ENCODE results near the gene DYRK4.
"Not testable (repeated sequence)": the region's sequence is repeated elsewhere in the genome, so short reads cannot be mapped to it uniquely, and the experiment has no call there.

The DYRK4 gene, protein sequence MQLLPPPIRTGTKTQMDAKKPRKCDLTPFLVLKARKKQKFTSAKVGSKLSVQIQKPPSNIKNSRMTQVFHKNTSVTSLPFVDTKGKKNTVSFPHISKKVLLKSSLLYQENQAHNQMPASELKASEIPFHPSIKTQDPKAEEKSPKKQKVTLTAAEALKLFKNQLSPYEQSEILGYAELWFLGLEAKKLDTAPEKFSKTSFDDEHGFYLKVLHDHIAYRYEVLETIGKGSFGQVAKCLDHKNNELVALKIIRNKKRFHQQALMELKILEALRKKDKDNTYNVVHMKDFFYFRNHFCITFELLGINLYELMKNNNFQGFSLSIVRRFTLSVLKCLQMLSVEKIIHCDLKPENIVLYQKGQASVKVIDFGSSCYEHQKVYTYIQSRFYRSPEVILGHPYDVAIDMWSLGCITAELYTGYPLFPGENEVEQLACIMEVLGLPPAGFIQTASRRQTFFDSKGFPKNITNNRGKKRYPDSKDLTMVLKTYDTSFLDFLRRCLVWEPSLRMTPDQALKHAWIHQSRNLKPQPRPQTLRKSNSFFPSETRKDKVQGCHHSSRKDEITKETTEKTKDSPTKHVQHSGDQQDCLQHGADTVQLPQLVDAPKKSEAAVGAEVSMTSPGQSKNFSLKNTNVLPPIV

GRCh38 chr12:4562034-4562657 lies at the start of gene DYRK4:
TSS of gene DYRK4 (plus strand) at chr12:4562208. CDS start at chr12:4562246, 38 bp downstream.
- DNase-seq: no peak

DNA sequence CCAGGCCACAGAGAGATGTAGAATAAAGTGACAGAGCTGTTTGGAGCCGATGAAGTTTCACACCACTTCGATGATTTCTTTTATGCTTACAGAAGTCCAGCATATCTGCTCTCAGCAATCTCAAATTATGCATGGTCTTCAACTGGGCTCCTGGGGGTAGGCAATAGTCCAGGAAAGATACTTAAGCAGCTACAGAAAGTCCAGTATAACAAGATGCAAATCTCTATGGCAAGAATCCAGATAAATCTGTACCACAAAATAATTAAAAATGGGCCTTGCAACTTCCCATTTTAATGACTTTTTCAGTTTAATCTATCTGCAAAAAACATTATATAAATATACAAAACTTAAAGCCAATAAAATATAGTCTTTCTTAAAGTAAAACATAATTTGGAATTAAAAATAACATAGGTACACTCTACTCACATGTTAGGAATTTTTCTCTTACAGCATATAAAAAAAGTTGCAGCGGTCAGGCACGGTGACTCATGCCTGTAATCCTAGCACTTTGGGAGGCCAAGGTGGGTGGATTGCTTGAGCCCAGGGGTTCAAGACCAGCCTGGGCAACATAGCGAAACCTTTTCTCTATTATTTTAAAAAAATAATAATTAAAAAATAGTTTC lies 43.8 kb upstream of the DYRK4 start:
- DNase-seq: no peak

GRCh38 chr12:4523443-4523842 lies 38.6 kb upstream of the DYRK4 start:
- not testable (repeated sequence) for DNase-seq

GRCh38 chr12:4526923-4527546 lies 35.0 kb upstream of the DYRK4 start:
- DNase-seq: no peak

DNA sequence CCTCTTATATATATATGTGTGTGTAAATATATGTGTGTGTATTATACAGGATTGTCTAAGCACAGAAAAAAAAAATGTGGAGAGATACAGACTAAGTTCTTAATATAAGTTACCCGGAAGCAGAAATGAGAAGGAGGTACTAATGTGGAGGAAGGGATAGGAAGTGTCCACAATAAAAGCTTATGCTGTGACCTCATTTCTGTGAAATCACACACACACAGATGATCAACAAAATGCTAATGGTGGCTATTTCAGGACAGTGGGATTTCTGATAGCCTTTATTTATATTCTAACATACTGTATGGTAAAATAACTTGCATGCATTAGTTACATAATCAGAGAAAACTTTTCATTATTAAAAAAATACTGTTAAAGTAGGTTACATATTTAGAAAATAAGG lies 31.8 kb upstream of the DYRK4 start:
- DNase-seq: no peak

DNA sequence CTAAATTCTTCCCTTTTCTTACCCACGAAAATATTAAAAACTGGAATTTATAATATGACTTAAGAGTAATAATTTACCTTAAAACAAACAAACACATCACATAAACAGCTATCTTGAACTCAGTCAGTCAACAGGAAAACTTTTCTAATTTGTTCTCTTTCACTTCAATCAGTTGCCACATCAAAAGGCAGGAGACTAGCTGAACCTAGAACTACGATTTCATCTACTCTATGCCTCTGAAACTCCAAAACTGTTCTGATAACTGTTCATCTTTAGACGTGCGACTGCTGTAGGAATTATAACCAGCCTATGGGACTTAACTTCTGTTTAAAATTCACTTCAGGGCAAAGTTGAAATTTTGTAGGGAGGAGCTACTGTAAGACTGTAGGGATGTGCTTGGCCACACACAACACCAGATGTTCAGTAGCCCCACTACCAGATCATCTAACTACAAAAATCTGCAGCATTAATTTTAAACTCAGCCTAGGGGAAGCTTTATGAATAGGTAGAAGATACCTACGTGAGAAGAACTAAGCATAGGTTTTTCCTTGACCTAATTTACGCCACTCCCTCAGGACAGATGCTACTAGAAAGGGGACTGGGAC lies 30.9 kb upstream of the DYRK4 start:
- no peak for DNase-seq

DNA sequence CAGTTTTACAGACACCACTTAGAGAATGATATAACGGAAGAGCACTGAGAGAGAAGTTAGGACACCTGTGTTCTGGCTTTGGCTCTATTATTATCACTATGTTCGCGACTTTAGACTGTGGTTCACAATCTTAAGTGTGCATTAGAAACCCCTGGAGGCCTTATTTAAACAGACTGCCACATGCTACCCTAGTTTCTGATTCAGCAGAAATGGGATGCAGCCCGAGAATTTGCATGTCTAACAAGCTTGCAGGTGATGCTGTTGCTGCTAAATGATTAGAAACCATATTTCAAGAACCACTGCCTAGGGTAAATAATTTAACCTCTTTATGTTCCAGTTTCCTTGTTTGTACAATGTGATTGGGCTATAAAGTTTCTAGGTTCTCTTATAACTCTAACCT lies 26.9 kb upstream of the DYRK4 start:
- DNase-seq: no peak

DNA sequence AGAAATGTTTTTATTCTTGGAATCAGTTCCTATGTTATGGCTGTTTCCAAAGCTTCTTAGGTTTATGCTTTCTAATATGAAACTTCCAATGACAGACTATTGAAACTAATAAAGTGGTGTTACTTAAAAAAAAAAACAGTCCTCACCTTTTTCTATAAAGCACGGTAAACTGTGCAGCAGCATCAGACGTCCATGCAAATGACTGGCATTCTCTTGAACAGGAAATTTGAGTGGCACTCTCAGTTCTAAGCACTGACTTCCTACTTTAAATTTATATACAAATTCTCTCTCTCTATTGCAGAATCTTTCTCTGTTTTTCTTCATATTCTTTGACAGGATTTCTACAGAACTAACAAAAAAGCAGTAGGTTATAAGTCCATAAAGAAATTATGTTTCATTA lies 26.1 kb upstream of the DYRK4 start:
- no peak for DNase-seq

DNA sequence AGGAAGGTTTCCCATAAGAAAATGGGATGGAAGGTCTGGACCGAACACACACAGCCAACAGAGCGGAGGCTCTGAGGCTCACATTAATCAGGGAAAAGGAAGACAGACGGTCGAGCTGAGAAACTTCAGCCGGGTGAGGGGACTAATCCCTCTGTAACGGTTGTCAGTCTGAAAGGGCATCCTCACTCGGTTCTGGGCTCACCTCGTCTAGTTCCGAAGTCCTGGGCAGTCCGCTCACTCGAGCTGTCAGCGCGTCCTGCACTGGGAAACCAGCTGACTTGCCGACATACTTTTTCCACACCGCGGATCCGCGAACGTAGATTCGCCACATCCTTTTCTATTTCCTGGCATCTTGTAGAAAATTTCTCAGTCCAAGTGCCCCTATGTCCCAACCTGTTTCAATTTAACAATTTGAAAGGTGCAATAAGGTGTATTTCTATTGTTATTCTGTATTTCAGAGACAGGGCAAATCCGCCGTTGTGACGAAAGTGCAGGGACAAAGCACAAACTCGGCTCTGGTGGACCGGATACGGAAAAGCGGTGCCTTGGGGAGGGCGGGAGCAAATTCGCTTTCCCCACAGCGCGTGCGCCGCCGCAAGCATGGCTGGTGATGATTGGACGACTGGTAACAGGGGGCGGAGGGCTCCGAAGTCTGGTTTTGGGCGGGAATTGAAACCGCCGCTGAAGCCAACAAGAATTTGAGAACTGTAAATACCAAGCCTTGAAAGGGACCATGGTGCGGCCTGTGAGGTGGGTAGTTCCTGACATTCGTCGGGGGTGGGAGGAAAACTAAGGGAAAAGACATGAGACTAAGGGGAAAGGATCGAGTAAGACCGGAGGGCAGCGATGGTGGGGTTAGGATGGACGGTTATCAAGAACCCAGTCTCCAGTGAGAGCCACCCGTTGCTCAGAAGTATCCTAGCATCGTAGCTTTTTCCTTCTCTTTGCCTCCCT lies 23.5 kb upstream of the DYRK4 start, which contains the start of gene RAD51AP1:
TSS of gene RAD51AP1 (plus strand) at position 684 of the 954 bp plus-strand sequence. CDS start at position 734, 50 bp downstream.
- peak; percentile 87 for DNase-seq

- DNase-seq: no peak
Measured at GRCh38 chr12:4539167-4539870, 22.7 kb upstream of the DYRK4 start.

DNA sequence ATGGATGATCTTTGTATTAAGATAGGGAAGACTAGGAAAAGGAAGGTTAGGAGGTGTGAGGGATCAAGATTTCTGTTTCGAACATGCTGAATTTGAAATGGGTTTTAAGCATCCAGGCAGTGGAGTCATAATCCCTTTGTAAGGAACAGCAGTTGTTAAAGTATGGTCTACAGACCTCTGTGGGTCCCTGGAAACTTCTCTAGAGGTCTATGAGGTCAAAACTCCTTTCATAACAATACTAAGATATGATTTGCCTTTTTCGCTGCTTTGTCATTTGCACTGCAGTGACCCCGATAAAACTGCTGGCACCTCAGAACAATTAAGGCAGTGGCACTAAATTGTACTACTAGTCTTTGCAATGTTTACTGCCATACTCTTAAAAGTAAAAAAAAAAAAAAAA lies 21.8 kb upstream of the DYRK4 start:
- no peak for DNase-seq

DNA sequence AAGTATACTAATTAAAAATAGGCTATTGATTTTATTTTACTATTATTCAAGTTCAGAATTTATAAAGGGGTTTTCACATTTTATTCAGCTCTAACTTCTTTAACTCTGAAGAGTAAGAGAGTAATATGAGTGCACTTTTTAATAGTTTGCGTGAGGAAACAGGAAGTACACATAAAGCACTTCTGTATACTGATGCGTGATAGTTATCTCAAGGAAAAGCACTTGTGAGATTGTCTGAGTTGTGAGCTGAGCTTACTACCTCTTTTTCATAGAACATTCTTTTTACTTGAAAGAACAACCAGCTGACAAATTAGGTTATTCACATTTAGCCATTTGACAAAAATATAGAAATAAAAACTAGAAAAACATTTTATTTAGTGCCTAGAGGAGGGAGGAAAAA lies 21.4 kb upstream of the DYRK4 start:
- DNase-seq: no peak

- DNase-seq: no peak
Measured at GRCh38 chr12:4545195-4545594, 16.8 kb upstream of the DYRK4 start.

- DNase-seq: no peak
Measured at GRCh38 chr12:4552191-4552590, 9.8 kb upstream of the DYRK4 start.

GRCh38 chr12:4553943-4554342 lies 8.1 kb upstream of the DYRK4 start:
- no peak for DNase-seq

DNA sequence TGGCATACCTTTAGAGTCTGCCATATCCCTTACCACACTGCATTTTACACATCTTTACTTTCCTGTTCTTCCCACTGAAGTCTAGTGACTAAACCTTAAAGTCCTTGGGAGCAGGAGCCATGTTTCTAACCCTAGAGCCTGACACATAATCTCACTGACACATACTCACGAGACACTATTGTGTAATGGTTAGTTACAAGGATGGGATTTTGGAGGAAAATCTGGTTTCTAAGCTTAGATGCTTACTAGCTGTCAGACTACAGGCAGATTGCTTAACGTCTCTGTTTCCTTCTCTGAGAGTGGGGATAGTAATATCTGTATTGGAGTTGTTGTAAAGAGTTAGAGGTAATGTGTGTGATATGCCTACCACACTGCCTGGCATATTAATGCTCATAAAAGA lies 6.2 kb upstream of the DYRK4 start:
- DNase-seq: no peak

GRCh38 chr12:4556735-4557530 lies 5.1 kb upstream of the DYRK4 start:
- no peak for DNase-seq

GRCh38 chr12:4557586-4557985 lies 4.4 kb upstream of the DYRK4 start:
- DNase-seq: no peak

GRCh38 chr12:4558171-4558570 lies 3.8 kb upstream of the DYRK4 start:
- no peak for DNase-seq

DNA sequence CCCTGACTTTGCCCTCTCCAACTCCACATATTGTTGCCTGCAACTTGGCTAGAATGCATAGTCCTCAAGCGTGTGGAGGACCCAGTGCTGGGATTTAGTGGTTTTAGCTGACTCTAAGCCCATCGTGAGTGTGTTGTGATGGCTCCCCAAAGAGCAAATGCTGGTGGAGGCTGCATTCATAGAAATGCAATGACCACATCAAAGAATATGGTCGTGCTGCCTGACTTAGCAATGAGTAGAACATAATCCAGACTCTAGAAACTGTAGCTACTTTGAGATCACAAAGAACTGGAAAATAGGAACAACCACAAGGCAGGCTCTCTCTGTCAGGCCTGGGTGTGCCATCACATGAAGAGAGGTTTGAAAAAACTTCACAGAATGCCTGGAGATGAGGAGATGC lies 1.3 kb downstream of the DYRK4 start:
- DNase-seq: no peak
